Measurements from ENCODE around the gene CHD5. TPM values are rescaled to one million over a fixed set of nuclear protein-coding genes. Genes with fewer than 3 reads are reported as not detected.

CHD5 gene
- total and polyA plus RNA-seq, 2 of the 13 experiments (the other 11 are each of a cell fraction or from before 2014, with no cell fraction given) = 0.02 to 0.21 TPM

DNA sequence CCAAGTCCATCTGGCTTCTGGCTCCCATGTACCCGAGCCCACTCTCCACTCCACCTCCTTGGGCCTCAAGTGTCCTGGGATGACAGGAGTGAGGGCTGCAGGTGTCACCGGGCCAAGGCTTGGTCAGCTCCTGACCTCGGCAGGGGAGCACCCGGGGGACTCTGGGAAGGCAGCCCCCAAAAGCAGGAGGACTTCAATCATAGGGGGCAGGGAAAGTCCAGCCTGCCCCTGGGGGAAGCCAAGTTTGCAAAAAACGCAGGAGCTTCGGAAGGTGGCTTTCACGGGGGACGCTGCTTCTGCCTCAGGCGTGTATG is 77.6 kb downstream of the CHD5 start (continued):
- TF ChIP-seq JUN (CRISPR knock-in tag; IDR thresholded peaks at IDR 0.05) (no peak), ZNF83 (CRISPR knock-in tag; IDR thresholded peaks at IDR 0.05; ENCODE audit: borderline replicate concordance) (no peak), ZNF747 (CRISPR knock-in tag; IDR thresholded peaks at IDR 0.05; ENCODE audit: borderline replicate concordance) (no peak), JUNB (CRISPR knock-in tag; IDR thresholded peaks at IDR 0.05; ENCODE audit: borderline replicate concordance) (no peak), MIXL1 (CRISPR knock-in tag; IDR thresholded peaks at IDR 0.05) (no peak)
- TF ChIP-seq, protein P1, sequence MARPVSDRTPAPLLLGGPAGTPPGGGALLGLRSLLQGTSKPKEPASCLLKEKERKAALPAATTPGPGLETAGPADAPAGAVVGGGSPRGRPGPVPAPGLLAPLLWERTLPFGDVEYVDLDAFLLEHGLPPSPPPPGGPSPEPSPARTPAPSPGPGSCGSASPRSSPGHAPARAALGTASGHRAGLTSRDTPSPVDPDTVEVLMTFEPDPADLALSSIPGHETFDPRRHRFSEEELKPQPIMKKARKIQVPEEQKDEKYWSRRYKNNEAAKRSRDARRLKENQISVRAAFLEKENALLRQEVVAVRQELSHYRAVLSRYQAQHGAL (CRISPR knock-in tag; IDR thresholded peaks at IDR 0.05; ENCODE audit: not compliant biosample characterization) = no peak
- TF ChIP-seq, protein P2, sequence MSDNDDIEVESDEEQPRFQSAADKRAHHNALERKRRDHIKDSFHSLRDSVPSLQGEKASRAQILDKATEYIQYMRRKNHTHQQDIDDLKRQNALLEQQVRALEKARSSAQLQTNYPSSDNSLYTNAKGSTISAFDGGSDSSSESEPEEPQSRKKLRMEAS (IDR thresholded peaks at IDR 0.05) = no peak

DNA sequence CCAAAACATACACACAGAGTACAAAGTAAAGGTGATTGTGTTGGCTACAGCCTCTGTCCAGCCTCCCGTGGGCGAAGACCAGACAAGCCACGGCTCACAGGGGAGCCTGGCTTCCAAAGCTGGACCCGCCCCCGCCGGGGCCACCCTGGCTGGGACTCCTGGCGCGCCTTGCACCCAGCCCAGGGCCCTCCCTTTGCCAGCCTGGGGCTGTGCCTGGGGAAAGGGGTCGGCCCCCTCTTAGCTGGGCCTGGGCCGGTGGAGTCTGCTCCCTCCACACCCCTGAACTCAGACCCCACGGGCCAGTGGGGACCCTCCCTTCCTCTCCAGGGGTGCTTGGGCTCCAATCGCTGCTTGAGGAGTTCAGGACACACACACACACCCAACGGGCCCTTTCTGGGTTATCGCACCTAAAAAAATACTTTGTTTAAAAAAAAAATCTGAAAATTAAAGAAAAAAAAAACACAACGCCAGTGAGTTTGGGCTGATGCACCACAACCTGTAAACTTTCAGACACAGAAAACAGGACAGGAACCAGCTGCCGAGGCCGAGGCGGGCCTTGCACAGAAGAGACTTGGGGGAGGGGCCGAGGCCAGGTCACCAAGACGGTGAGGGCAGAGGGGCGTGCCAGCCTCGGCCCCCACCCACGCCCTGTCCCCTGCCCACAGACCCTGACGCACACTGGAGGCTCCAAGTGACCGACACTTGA is 78.1 kb downstream of the CHD5 start:
- no peaks in the 10 kb centered on the region for H3K79me2 ChIP-seq (ENCODE audit: insufficient read depth, low read length)
- no peaks in the 10 kb centered on the region for H3K36me3 ChIP-seq (replicated peaks in 1 of 2; ENCODE audit: control insufficient read depth in 1 of 2, insufficient read depth in 2 of 2, low read length in 2 of 2)
- no peaks in the 10 kb centered on the region for H3K9me3 ChIP-seq (ENCODE audit: low read length)
- POLR2A ChIA-PET = no interaction called here
- FAIRE-seq (no peak), DNase-seq (ENCODE audit: low spot score) (no peak), ATAC-seq (no peak)
- no peaks in the 10 kb centered on the region for H4K20me1 ChIP-seq (ENCODE audit: insufficient read depth, low read length)
- no peak overlapping the region for H2AFZ ChIP-seq (ENCODE audit: low read length)
- WGBS (ENCODE audit: low lambda C conversion rate) = 14% methylated on average over 12 of the region's 25 CpGs
- BruUV-seq (replicated peaks) = no TSS peak
- CTCF ChIA-PET (ENCODE audit: low intra/inter-chr PET ratio, low total read pairs) = no interaction called here
- no peak overlapping the region for H3K27ac ChIP-seq (ENCODE audit: extremely low read length, insufficient read depth, low read length)
- in situ Hi-C loops (cut with HindIII; ENCODE audit: extremely low pct_ligation_motif_present, low pct_unique_long_range_greater_than_20kb) (no loop called here), intact Hi-C loops (cut with micrococcal nuclease; ENCODE audit: unreplicated experiment) (loop anchor here (10.0 kb wide), 1 partner anchor 143 kb away; the partner anchor contains the start of gene HES3)
- no peak overlapping the region for H3K4me3 ChIP-seq (replicated peaks in 1 of 3; ENCODE audit: insufficient read depth in 1 of 3, low read depth in 2 of 3, low read length in 3 of 3)
- no peaks in the 10 kb centered on the region for H3K4me1 ChIP-seq (ENCODE audit: insufficient read depth, low read length)
- H3K27me3 ChIP-seq (ENCODE audit: control insufficient read depth in 1 of 2, insufficient read depth in 2 of 2, low read length in 2 of 2) = peaks cover 9 to 44% of the 10 kb centered on the region in 2 experiments; a peak in 4 of 5 replicates
- H3K4me2 ChIP-seq (ENCODE audit: low read depth, low read length) = no peak overlapping the region
- H3K9ac ChIP-seq (ENCODE audit: insufficient read depth, low read depth, low read length) = no peak overlapping the region
- TF ChIP-seq ZNF253 (CRISPR knock-in tag; IDR thresholded peaks at IDR 0.05; ENCODE audit: borderline replicate concordance) (no peak), ZNF841 (CRISPR knock-in tag; IDR thresholded peaks at IDR 0.05; ENCODE audit: borderline replicate concordance) (no peak), POLR2A (IDR thresholded peaks at IDR 0.05; ENCODE audit: insufficient read depth in 1 of 2, low read depth in 2 of 2, low read length in 2 of 2) (no peak), EEA1 (CRISPR knock-in tag; IDR thresholded peaks at IDR 0.05; ENCODE audit: borderline replicate concordance) (no peak), ZNF160 (CRISPR knock-in tag; IDR thresholded peaks at IDR 0.05) (no peak), ZNF773 (CRISPR knock-in tag; IDR thresholded peaks at IDR 0.05; ENCODE audit: borderline replicate concordance) (no peak), NFIB (CRISPR knock-in tag; IDR thresholded peaks at IDR 0.05; ENCODE audit: borderline replicate concordance) (no peak), SRF (IDR thresholded peaks at IDR 0.05; ENCODE audit: low read depth, low read length) (no peak), CHD2 (IDR thresholded peaks at IDR 0.05; ENCODE audit: low read depth, low read length) (no peak), ZNF549 (CRISPR knock-in tag; IDR thresholded peaks at IDR 0.05) (no peak), ZKSCAN5 (CRISPR knock-in tag; IDR thresholded peaks at IDR 0.05) (no peak), MYNN (CRISPR knock-in tag; IDR thresholded peaks at IDR 0.05; ENCODE audit: low read depth) (no peak)
- TF ChIP-seq, protein P3, sequence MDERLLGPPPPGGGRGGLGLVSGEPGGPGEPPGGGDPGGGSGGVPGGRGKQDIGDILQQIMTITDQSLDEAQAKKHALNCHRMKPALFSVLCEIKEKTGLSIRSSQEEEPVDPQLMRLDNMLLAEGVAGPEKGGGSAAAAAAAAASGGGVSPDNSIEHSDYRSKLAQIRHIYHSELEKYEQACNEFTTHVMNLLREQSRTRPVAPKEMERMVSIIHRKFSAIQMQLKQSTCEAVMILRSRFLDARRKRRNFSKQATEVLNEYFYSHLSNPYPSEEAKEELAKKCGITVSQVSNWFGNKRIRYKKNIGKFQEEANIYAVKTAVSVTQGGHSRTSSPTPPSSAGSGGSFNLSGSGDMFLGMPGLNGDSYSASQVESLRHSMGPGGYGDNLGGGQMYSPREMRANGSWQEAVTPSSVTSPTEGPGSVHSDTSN (CRISPR knock-in tag; IDR thresholded peaks at IDR 0.05) = no peak
- TF ChIP-seq, protein P4, sequence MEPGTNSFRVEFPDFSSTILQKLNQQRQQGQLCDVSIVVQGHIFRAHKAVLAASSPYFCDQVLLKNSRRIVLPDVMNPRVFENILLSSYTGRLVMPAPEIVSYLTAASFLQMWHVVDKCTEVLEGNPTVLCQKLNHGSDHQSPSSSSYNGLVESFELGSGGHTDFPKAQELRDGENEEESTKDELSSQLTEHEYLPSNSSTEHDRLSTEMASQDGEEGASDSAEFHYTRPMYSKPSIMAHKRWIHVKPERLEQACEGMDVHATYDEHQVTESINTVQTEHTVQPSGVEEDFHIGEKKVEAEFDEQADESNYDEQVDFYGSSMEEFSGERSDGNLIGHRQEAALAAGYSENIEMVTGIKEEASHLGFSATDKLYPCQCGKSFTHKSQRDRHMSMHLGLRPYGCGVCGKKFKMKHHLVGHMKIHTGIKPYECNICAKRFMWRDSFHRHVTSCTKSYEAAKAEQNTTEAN (CRISPR knock-in tag; conservative IDR thresholded peaks at IDR 0.05) = no peak
- TF ChIP-seq, protein P5, sequence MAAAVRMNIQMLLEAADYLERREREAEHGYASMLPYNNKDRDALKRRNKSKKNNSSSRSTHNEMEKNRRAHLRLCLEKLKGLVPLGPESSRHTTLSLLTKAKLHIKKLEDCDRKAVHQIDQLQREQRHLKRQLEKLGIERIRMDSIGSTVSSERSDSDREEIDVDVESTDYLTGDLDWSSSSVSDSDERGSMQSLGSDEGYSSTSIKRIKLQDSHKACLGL (CRISPR knock-in tag; IDR thresholded peaks at IDR 0.05) = no peak

Data from HepG2 (cell line).